ENCODE data around the gene FAM168A.

The FAM168A gene

DNA sequence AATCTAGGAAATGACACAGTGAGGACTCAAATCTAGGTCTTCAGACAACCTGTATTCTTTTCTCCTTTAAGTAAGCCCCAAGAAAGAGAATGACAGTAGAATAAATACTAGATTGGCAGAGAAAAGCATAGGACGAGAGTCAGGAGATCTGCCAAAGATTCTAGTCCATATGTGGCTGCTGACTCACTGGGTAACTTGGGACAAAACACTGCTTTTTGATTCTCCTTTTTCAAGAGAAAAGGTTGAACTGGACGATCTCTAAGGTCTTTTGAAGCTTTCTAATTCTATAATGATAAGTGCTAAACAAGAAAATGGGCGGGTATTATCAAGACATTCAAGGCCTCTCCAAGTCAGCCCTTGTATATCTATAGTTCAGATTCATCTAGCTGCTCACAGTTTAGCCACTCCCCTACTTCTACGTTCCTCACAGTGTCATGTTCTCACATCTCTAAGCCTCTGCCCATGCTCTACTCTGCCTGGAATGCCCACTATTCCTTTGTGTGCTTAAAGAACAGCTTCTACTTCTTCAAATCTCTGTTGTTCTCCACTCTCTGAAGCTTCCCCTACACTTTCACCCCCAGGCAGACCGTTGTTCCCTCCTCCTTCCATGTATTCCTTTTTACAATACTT, 168.7 kb downstream of the FAM168A start:
- DNase-seq (ENCODE audit: extremely low read depth, low read depth) = no peak
- H3K4me3 ChIP-seq (replicated peaks; ENCODE audit: low read depth, low read length) = no peak overlapping the region
- no peak for TF ChIP-seq CTCF (IDR thresholded peaks at IDR 0.05; ENCODE audit: low read depth, low read length, missing control alignments)

GRCh38 chr11:73428699-73429098, 169.2 kb downstream of the FAM168A start:
- DNase-seq (ENCODE audit: extremely low read depth, low read depth) = no peak
- no peak for TF ChIP-seq CTCF (IDR thresholded peaks at IDR 0.05; ENCODE audit: low read depth, low read length, missing control alignments)

DNA sequence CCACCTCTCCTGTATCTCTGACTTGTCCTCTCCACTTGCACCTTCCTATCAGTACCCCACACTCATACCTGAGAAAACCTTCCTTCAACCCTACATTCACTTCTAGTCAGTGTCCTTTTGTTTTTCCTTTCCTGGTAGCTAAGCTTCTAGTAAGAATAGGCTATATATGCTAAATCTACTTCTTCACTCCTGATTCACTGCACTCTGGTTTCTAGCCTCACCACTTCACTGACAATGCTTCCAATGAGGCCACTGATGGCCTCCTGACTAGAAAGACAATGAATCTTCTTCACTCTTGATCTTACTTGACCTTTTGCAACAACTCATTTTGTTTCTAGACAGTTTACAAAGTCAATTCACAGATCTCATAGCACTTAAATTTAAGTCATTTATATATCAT, 169.7 kb downstream of the FAM168A start:
- TF ChIP-seq CTCF (IDR thresholded peaks at IDR 0.05; ENCODE audit: low read depth, low read length, missing control alignments) = no peak
- H3K4me3 ChIP-seq (replicated peaks; ENCODE audit: low read depth, low read length) = no peak overlapping the region
- DNase-seq (ENCODE audit: extremely low read depth, low read depth) = no peak

More at GRCh38 chr11:73428699-73429098, 169.2 kb downstream of the FAM168A start:
- H3K4me3 ChIP-seq (replicated peaks; ENCODE audit: low read depth, low read length) = no peak overlapping the region

GRCh38 chr11:73426219-73426850, 171.6 kb downstream of the FAM168A start:
- H3K4me3 ChIP-seq (replicated peaks; ENCODE audit: low read depth, low read length) = no peak overlapping the region
- DNase-seq (ENCODE audit: extremely low read depth, low read depth) = no peak
- no peak for TF ChIP-seq CTCF (IDR thresholded peaks at IDR 0.05; ENCODE audit: low read depth, low read length, missing control alignments)

- no peak overlapping the region for H3K4me3 ChIP-seq (replicated peaks; ENCODE audit: low read depth, low read length)
- DNase-seq (ENCODE audit: extremely low read depth, low read depth) = no peak
- no peak for TF ChIP-seq CTCF (IDR thresholded peaks at IDR 0.05; ENCODE audit: low read depth, low read length, missing control alignments)
Observed at GRCh38 chr11:73425108-73425507, 172.8 kb downstream of the FAM168A start.

DNA sequence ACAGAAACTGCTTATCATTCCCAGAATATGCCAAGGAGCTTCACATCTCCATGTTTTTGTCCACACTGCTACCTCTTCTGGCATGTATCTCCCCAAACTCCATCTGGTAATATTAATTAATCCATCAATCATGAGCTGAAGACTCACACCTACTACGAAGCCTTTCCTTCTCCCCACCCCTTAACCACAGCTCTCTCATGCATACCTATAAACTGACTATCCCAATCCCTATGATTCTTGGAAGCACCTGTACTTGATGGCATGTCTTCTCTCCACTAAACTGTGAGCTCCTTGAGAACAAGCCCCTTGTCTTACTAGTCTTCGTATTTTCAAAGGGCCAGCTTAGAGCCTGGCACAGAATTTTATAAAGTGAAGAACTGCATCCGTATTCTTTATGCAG, 174.4 kb downstream of the FAM168A start:
- H3K4me3 ChIP-seq (replicated peaks; ENCODE audit: low read depth, low read length) = no peak overlapping the region
- no peak for DNase-seq (ENCODE audit: extremely low read depth, low read depth)
- TF ChIP-seq CTCF (IDR thresholded peaks at IDR 0.05; ENCODE audit: low read depth, low read length, missing control alignments) = no peak
